ENCODE measurements around the gene SLCO4A1. TPM values are rescaled to one million over a fixed set of nuclear protein-coding genes. Genes with fewer than 3 reads are reported as not detected.

Gene SLCO4A1
- total and polyA plus RNA-seq, 2 donors (not counting 1 experiment from before 2014, with no cell fraction given), result 2.1 to 79.5 TPM

DNA sequence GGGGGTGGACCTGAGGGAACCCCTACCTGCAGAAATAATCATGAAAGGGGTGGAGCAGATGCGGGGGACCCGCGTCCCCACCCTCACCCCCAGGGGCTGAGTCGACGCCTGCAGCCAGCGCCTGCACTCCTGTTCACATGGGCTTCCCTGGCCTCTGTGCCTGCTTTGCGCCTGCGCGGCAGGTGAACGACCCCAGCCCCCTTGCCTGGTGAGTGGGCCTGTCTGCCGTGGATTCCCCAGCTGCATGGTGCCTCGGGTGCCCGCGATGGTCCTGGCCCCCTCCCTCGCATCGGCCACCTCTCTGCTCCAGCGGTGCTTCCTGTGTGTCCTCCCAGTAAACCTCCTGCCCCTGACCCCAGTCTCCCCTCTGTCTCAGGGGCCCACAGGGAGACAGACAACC lies 47.6 kb downstream of the SLCO4A1 start:
- H3K9ac ChIP-seq (ENCODE audit: low read length), result no peak overlapping the region
- H3K27ac ChIP-seq (ENCODE audit: low read length in 2 of 2), result no peak overlapping the region
- no peaks in the 10 kb centered on the region for H3K9me3 ChIP-seq (ENCODE audit: control extremely low read depth in 1 of 3, control insufficient read depth in 2 of 3, insufficient read depth in 1 of 3, low read length in 2 of 3)
- no peak overlapping the region for H3K4me3 ChIP-seq (ENCODE audit: control extremely low read depth in 1 of 5, extremely low read depth in 1 of 5, insufficient read depth in 1 of 5, low read depth in 2 of 5, low read length in 4 of 5)
- peaks cover 0 to 19% (median 4%) of the 10 kb centered on the region in 4 experiments for H3K27me3 ChIP-seq (replicated peaks in 1 of 4; ENCODE audit: control extremely low read depth in 1 of 4, control insufficient read depth in 3 of 4, insufficient read depth in 4 of 4, low read length in 3 of 4)
- H3K36me3 ChIP-seq (replicated peaks in 1 of 2; ENCODE audit: control extremely low read depth in 1 of 2, control insufficient read depth in 1 of 2, extremely low read depth in 1 of 2, insufficient read depth in 2 of 2, low read length in 1 of 2), result no peaks in the 10 kb centered on the region
- no peak for DNase-seq
- TF ChIP-seq, protein P1, sequence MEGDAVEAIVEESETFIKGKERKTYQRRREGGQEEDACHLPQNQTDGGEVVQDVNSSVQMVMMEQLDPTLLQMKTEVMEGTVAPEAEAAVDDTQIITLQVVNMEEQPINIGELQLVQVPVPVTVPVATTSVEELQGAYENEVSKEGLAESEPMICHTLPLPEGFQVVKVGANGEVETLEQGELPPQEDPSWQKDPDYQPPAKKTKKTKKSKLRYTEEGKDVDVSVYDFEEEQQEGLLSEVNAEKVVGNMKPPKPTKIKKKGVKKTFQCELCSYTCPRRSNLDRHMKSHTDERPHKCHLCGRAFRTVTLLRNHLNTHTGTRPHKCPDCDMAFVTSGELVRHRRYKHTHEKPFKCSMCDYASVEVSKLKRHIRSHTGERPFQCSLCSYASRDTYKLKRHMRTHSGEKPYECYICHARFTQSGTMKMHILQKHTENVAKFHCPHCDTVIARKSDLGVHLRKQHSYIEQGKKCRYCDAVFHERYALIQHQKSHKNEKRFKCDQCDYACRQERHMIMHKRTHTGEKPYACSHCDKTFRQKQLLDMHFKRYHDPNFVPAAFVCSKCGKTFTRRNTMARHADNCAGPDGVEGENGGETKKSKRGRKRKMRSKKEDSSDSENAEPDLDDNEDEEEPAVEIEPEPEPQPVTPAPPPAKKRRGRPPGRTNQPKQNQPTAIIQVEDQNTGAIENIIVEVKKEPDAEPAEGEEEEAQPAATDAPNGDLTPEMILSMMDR (IDR thresholded peaks at IDR 0.05), result no peak
- TF ChIP-seq EZH2 (IDR thresholded peaks at IDR 0.05; ENCODE audit: borderline replicate concordance, insufficient read depth, low read depth, low read length, poor library complexity, severe bottlenecking), result no peak
- intact Hi-C loops (cut with micrococcal nuclease), result no loop called here
- Mint-ChIP-seq H3K27me3 (peaks cover 31% of the 10 kb centered on the region), H3K27ac (no peak overlapping the region), H3K9me3 (ENCODE audit: insufficient read depth) (no peaks in the 10 kb centered on the region), H3K4me3 (no peak overlapping the region), H3K4me1 (peaks cover 10% of the 10 kb centered on the region)
- H3K4me2 ChIP-seq (replicated peaks; ENCODE audit: low read depth, low read length, poor library complexity, severe bottlenecking), result no peak overlapping the region
- CTCF ChIA-PET, result no interaction called here
- POLR2A ChIA-PET, result no interaction called here
- no peaks in the 10 kb centered on the region for H3K79me2 ChIP-seq (ENCODE audit: control insufficient read depth, insufficient read depth, low read length)
- H2AFZ ChIP-seq (ENCODE audit: insufficient read depth, low read depth, low read length, poor library complexity, severe bottlenecking), result no peak overlapping the region
- peaks cover 6 to 10% of the 10 kb centered on the region in 2 donors for H3K4me1 ChIP-seq (ENCODE audit: control insufficient read depth in 2 of 2, insufficient read depth in 2 of 2, low read length in 2 of 2)
- no peaks in the 10 kb centered on the region for H4K20me1 ChIP-seq (ENCODE audit: control insufficient read depth, insufficient read depth, low read length, poor library complexity, severe bottlenecking)
- 93% methylated on average over 15 of the region's 17 CpGs for WGBS (ENCODE audit: insufficient coverage)
- no peak for ATAC-seq (ENCODE audit: low read depth)

DNA sequence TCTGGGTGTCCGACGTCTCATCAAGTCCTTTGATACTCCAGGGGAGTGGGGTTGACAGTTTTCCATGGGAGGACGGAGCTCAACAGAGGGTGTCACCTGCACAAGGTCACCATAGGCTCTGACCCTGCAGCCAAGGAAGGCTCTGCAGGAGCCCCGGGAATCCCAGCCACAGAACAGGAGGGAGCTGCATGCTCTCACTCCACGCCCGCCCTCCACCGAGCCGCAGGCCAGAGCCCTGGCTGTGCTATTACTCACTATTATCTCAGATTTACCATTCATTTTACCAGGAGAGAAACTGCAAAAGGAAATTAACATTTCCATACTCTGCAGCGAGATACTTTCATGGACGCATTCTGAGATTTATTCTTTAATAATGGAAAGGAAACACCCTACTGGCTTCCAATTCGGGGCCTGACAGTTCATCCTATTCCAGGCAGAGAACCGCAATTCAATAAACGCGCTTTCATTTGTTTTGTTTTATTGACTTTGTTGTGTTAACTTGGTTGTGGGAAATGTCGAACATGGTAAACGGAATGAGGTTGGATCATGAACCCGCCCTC lies 48.0 kb downstream of the SLCO4A1 start:
- H3K27me3 ChIP-seq (replicated peaks in 1 of 4; ENCODE audit: control extremely low read depth in 1 of 4, control insufficient read depth in 3 of 4, insufficient read depth in 4 of 4, low read length in 3 of 4), result peaks cover 0 to 19% (median 4%) of the 10 kb centered on the region in 4 experiments
- WGBS (ENCODE audit: insufficient coverage), result 93% methylated on average over 8 of the region's 17 CpGs
- peaks cover 6 to 10% of the 10 kb centered on the region in 2 donors for H3K4me1 ChIP-seq (ENCODE audit: control insufficient read depth in 2 of 2, insufficient read depth in 2 of 2, low read length in 2 of 2)
- Mint-ChIP-seq H3K27ac (no peak overlapping the region), H3K9me3 (ENCODE audit: insufficient read depth) (no peaks in the 10 kb centered on the region), H3K27me3 (peaks cover 34% of the 10 kb centered on the region), H3K4me3 (no peak overlapping the region), H3K4me1 (peaks cover 10% of the 10 kb centered on the region)
- DNase-seq (no peak), ATAC-seq (ENCODE audit: low read depth) (no peak)
- no peak overlapping the region for H3K4me2 ChIP-seq (replicated peaks; ENCODE audit: low read depth, low read length, poor library complexity, severe bottlenecking)
- TF ChIP-seq EZH2 (IDR thresholded peaks at IDR 0.05; ENCODE audit: borderline replicate concordance, insufficient read depth, low read depth, low read length, poor library complexity, severe bottlenecking), result no peak
- TF ChIP-seq, protein P1 (IDR thresholded peaks at IDR 0.05), result no peak
- H3K9ac ChIP-seq (ENCODE audit: low read length), result no peak overlapping the region
- H4K20me1 ChIP-seq (ENCODE audit: control insufficient read depth, insufficient read depth, low read length, poor library complexity, severe bottlenecking), result no peaks in the 10 kb centered on the region
- H3K27ac ChIP-seq (ENCODE audit: low read length in 2 of 2), result no peak overlapping the region
- H2AFZ ChIP-seq (ENCODE audit: insufficient read depth, low read depth, low read length, poor library complexity, severe bottlenecking), result no peak overlapping the region
- no peaks in the 10 kb centered on the region for H3K79me2 ChIP-seq (ENCODE audit: control insufficient read depth, insufficient read depth, low read length)
- H3K9me3 ChIP-seq (ENCODE audit: control extremely low read depth in 1 of 3, control insufficient read depth in 2 of 3, insufficient read depth in 1 of 3, low read length in 2 of 3), result no peaks in the 10 kb centered on the region
- H3K4me3 ChIP-seq (ENCODE audit: control extremely low read depth in 1 of 5, extremely low read depth in 1 of 5, insufficient read depth in 1 of 5, low read depth in 2 of 5, low read length in 4 of 5), result no peak overlapping the region
- POLR2A ChIA-PET, result no interaction called here
- intact Hi-C loops (cut with micrococcal nuclease), result no loop called here
- CTCF ChIA-PET, result no interaction called here
- H3K36me3 ChIP-seq (replicated peaks in 1 of 2; ENCODE audit: control extremely low read depth in 1 of 2, control insufficient read depth in 1 of 2, extremely low read depth in 1 of 2, insufficient read depth in 2 of 2, low read length in 1 of 2), result no peaks in the 10 kb centered on the region

All from B cell (primary cell).